Gastroesophageal sphincter (tissue), 4 donors: ENCODE results near the gene PIP5KL1. TPM values are rescaled to one million over a fixed set of nuclear protein-coding genes. Genes with fewer than 3 reads are reported as not detected.
A peak's percentile ranks its signal among the peaks of the same experiment; 100 is the strongest.

Experiments
- ATAC-seq: fragments of 150-250 bp; one replicate; pipeline ENCODE4 v1.9.1; 2016; ENCODE audit warnings: mild to moderate bottlenecking, moderate library complexity
- H3K27ac ChIP-seq, 4 donors: fragments of 200-600 bp; sonication (generic) in 3 of 4; 1 replicate in 3 of 4; 2 replicates in 1 of 4; pipeline ENCODE4 v1.5.1; 2016 to 2019
- H3K27me3 ChIP-seq: fragments of 200-600 bp; sonication (generic); one replicate; pipeline ENCODE4 v1.5.1; 2019
- H3K36me3 ChIP-seq, 2 donors: fragments of 200-600 bp; sonication (generic); one replicate each; pipeline ENCODE4 v1.5.1; 2019; ENCODE audit warnings: control low read depth in 1 of 2
- H3K4me1 ChIP-seq, 3 donors: fragments of 200-600 bp; sonication (generic); 1 replicate in 2 of 3; 2 replicates in 1 of 3; pipeline ENCODE4 v1.5.1; 2016 to 2019; ENCODE audit warnings: control low read depth in 2 of 3
- H3K4me3 ChIP-seq, 2 donors: fragments of 200-600 bp; sonication (generic); one replicate each; pipeline ENCODE4 v1.5.1; 2019; ENCODE audit warnings: mild to moderate bottlenecking in 1 of 2, moderate library complexity in 1 of 2
- H3K9me3 ChIP-seq, 3 donors: fragments of 200-600 bp; sonication (generic); one replicate each; pipeline ENCODE4 v1.5.1; 2017 to 2019; ENCODE audit warnings: control low read depth in 2 of 3
- CTCF ChIP-seq, 4 experiments: fragments of 200-600 bp in 2 of 4; fragments of 450-650 bp in 2 of 4; sonication (generic) in 1 of 4; IDR thresholded peaks; one replicate each; pipeline ENCODE4 v1.5.1; 2017 to 2019; ENCODE audit warnings: antibody characterized with exemption in 4 of 4, mild to moderate bottlenecking in 2 of 4, moderate library complexity in 2 of 4
- EP300 ChIP-seq: sonication (generic); formaldehyde crosslinking; IDR thresholded peaks from one replicate; pipeline ENCODE4 v1.6.1; 2017; ENCODE audit warnings: antibody characterized with exemption, mild to moderate bottlenecking
- POLR2A ChIP-seq, 2 donors: fragments of 450-650 bp; IDR thresholded peaks; one replicate each; pipeline ENCODE4 v1.6.1; 2017; ENCODE audit warnings: antibody characterized with exemption in 2 of 2, mild to moderate bottlenecking in 2 of 2, moderate library complexity in 1 of 2
- POLR2AphosphoS5 ChIP-seq: sonication (generic); formaldehyde crosslinking; IDR thresholded peaks from one replicate; pipeline ENCODE4 v1.6.1; 2017; ENCODE audit warnings: antibody characterized with exemption
- WGBS, 2 donors: methylation state at CpG; one replicate each; pipeline ENCODE4 v1.1.5; 2018; ENCODE audit warnings: low coverage in 1 of 2; 5-methylcytosine and 5-hydroxymethylcytosine counted together
- total RNA-seq, 4 donors: library from RNA; depleted of rRNA; stranded (reverse); fragments of >200 nt; gene quantifications; one replicate each; pipeline ENCODE4 v1.1.0, GENCODE V29; 2016

The PIP5KL1 gene
- total RNA-seq, 4 donors from 2014 or later: 0.66 to 3.4 (median 3.1) TPM; not detected in 1

GRCh38 chr9:127873223-127873691 is 57.3 kb downstream of the PIP5KL1 start:
- TF ChIP-seq CTCF (IDR thresholded peaks at IDR 0.05): no peak
- no peak for TF ChIP-seq POLR2A (IDR thresholded peaks at IDR 0.05)
- no peak for TF ChIP-seq POLR2AphosphoS5
- no peak for TF ChIP-seq EP300
- H3K27ac ChIP-seq: peak overlapping the region in 3 of 4 donors; percentile 90 to 91 (median 90)
- no peaks in the 10 kb centered on the region for H3K27me3 ChIP-seq
- H3K9me3 ChIP-seq: no peaks in the 10 kb centered on the region
- no CpG with 5 or more reads among the region's 19 CpGs for WGBS, 2 donors
- H3K4me3 ChIP-seq: no peak overlapping the region
- ATAC-seq: no peak
- H3K4me1 ChIP-seq: peaks cover 0 to 66% (median 47%) of the 10 kb centered on the region in 3 donors
- peaks cover 0 to 44% of the 10 kb centered on the region in 2 donors for H3K36me3 ChIP-seq

GRCh38 chr9:127872369-127873222 is 58.0 kb downstream of the PIP5KL1 start:
- Histone ChIP-seq H3K4me3 (no peak overlapping the region), H3K27ac (peak overlapping the region in 2 of 4 donors; percentile 90), H3K36me3 (peaks cover 0 to 50% of the 10 kb centered on the region in 2 donors), H3K4me1 (peaks cover 0 to 64% (median 42%) of the 10 kb centered on the region in 3 donors), H3K9me3 (no peaks in the 10 kb centered on the region), H3K27me3 (no peaks in the 10 kb centered on the region)
- no peak for ATAC-seq
- TF ChIP-seq EP300 (no peak), POLR2A (IDR thresholded peaks at IDR 0.05) (no peak), POLR2AphosphoS5 (no peak), CTCF (IDR thresholded peaks at IDR 0.05) (no peak)
- WGBS, 2 donors: 80 to 93% methylated on average over 2 to 4 of the region's 20 CpGs

GRCh38 chr9:127871531-127871930 is 59.0 kb downstream of the PIP5KL1 start:
- WGBS, 2 donors: 79 to 91% methylated on average over 4 to 9 of the region's 9 CpGs
- peaks cover 0 to 54% (median 36%) of the 10 kb centered on the region in 3 donors for H3K4me1 ChIP-seq
- H3K4me3 ChIP-seq: no peak overlapping the region
- H3K9me3 ChIP-seq: no peaks in the 10 kb centered on the region
- ATAC-seq: no peak
- no peak overlapping the region for H3K27ac ChIP-seq
- H3K36me3 ChIP-seq: peaks cover 0 to 60% of the 10 kb centered on the region in 2 donors
- H3K27me3 ChIP-seq: no peaks in the 10 kb centered on the region
- TF ChIP-seq POLR2A (IDR thresholded peaks at IDR 0.05) (no peak), POLR2AphosphoS5 (no peak), EP300 (no peak), CTCF (IDR thresholded peaks at IDR 0.05) (no peak)

GRCh38 chr9:127870887-127871286 is 59.7 kb downstream of the PIP5KL1 start:
- no peak for ATAC-seq
- H3K27ac ChIP-seq: no peak overlapping the region
- TF ChIP-seq POLR2A (IDR thresholded peaks at IDR 0.05): no peak
- TF ChIP-seq EP300: no peak
- TF ChIP-seq CTCF (IDR thresholded peaks at IDR 0.05): no peak
- no peak for TF ChIP-seq POLR2AphosphoS5

More at GRCh38 chr9:127870887-127871286, 59.7 kb downstream of the PIP5KL1 start:
- H3K4me1 ChIP-seq: peaks cover 0 to 48% (median 29%) of the 10 kb centered on the region in 3 donors
- H3K36me3 ChIP-seq: peaks cover 0 to 61% of the 10 kb centered on the region in 2 donors
- no peaks in the 10 kb centered on the region for H3K9me3 ChIP-seq
- no peaks in the 10 kb centered on the region for H3K27me3 ChIP-seq
- WGBS, 2 donors: 75% methylated on average over 4 of the region's 12 CpGs; no CpG with 5 or more reads in 1 of the 2 donors
- no peak overlapping the region for H3K4me3 ChIP-seq

Other genes starting within 250 kb of the PIP5KL1 start
- gene CFAP157, start 223.8 kb downstream of the PIP5KL1 start, total RNA-seq: under 1 TPM in 1 of 4 donors, not detected in 3; 0.31 TPM
- gene PTRH1, start 215.1 kb downstream of the PIP5KL1 start, total RNA-seq: 10 to 100 TPM in 3 of 4 donors, 1 to 10 TPM in 1; 8.7 to 19.3 (median 16.8) TPM
- gene TTC16, start 214.7 kb downstream of the PIP5KL1 start, total RNA-seq: not detected
- 1 to 10 TPM; 5.9 to 8.9 (median 7.6) TPM for gene TOR2A, start 195.5 kb downstream of the PIP5KL1 start, total RNA-seq
- 10 to 100 TPM in 1 of 4 donors, 1 to 10 TPM in 3; 6.1 to 12.1 (median 8.5) TPM for gene SH2D3C, start 152.1 kb downstream of the PIP5KL1 start, total RNA-seq
- gene CDK9, start 144.7 kb downstream of the PIP5KL1 start, total RNA-seq: 10 to 100 TPM; 81.8 to 92.8 (median 86.5) TPM
- gene FPGS, start 127.9 kb downstream of the PIP5KL1 start, total RNA-seq: 10 to 100 TPM; 42.5 to 91.4 (median 63.2) TPM
- gene ENG, start 76.1 kb downstream of the PIP5KL1 start, total RNA-seq: 10 to 100 TPM; 21.3 to 76.5 (median 48.0) TPM
- 10 to 100 TPM; 46.7 to 73.9 (median 49.7) TPM for gene AK1, start 53.1 kb downstream of the PIP5KL1 start, total RNA-seq
- 100 to 1,000 TPM; 112 to 146 (median 132) TPM for gene ST6GALNAC6, start 31.2 kb downstream of the PIP5KL1 start, total RNA-seq
- 10 to 100 TPM; 25.2 to 49.7 (median 31.7) TPM for gene ST6GALNAC4, start 13.7 kb downstream of the PIP5KL1 start, total RNA-seq
- 10 to 100 TPM in 2 of 4 donors, 1 to 10 TPM in 2; 8.9 to 15.0 (median 11.2) TPM for gene DPM2, start 7.1 kb upstream of the PIP5KL1 start, total RNA-seq
- gene EEIG1, start 50.2 kb upstream of the PIP5KL1 start, total RNA-seq: 10 to 100 TPM in 3 of 4 donors, 1 to 10 TPM in 1; 7.0 to 22.0 (median 16.3) TPM
- gene NAIF1, start 136.5 kb upstream of the PIP5KL1 start, total RNA-seq: 10 to 100 TPM in 1 of 4 donors, 1 to 10 TPM in 3; 5.3 to 11.4 (median 8.6) TPM
- gene SLC25A25, start 137.5 kb upstream of the PIP5KL1 start, total RNA-seq: 10 to 100 TPM; 16.1 to 64.1 (median 18.3) TPM
- gene PTGES2, start 197.0 kb upstream of the PIP5KL1 start, total RNA-seq: 10 to 100 TPM; 46.1 to 85.8 (median 57.5) TPM
- gene LCN2, start 218.7 kb upstream of the PIP5KL1 start, total RNA-seq: 100 to 1,000 TPM in 1 of 4 donors, 1 to 10 TPM in 1, under 1 TPM in 1, not detected in 1; 0.58 to 222 (median 1.4) TPM
- gene BBLN, start 229.5 kb upstream of the PIP5KL1 start, total RNA-seq: 100 to 1,000 TPM; 139 to 165 (median 145) TPM